ENCODE measurements around the gene ZNF354C. TPM values are rescaled to one million over a fixed set of nuclear protein-coding genes. Genes with fewer than 3 reads are reported as not detected.

ZNF354C gene
- total and polyA plus RNA-seq, 2 of the 13 experiments (the other 11 are each of a cell fraction or from before 2014, with no cell fraction given), result 0.02 TPM; not detected in 1

GRCh38 chr5:179129607-179130071 is 69.5 kb downstream of the ZNF354C start:
- H3K9me3 ChIP-seq (ENCODE audit: low read length), result no peaks in the 10 kb centered on the region
- no TSS peak for BruUV-seq (replicated peaks)
- CTCF ChIA-PET (ENCODE audit: low intra/inter-chr PET ratio, low total read pairs), result no interaction called here
- TF ChIP-seq TOPORS (CRISPR knock-in tag; IDR thresholded peaks at IDR 0.05) (no peak), ZNF616 (CRISPR knock-in tag; IDR thresholded peaks at IDR 0.05; ENCODE audit: low read depth) (no peak), NRL (CRISPR knock-in tag; IDR thresholded peaks at IDR 0.05; ENCODE audit: borderline replicate concordance) (no peak), RAD21 (CRISPR knock-in tag; IDR thresholded peaks at IDR 0.05) (no peak), ZNF557 (CRISPR knock-in tag; IDR thresholded peaks at IDR 0.05) (no peak), HMG20A (CRISPR knock-in tag; IDR thresholded peaks at IDR 0.05; ENCODE audit: borderline replicate concordance) (no peak), ZBTB33 (CRISPR knock-in tag; IDR thresholded peaks at IDR 0.05) (no peak), FUBP1 (CRISPR knock-in tag; IDR thresholded peaks at IDR 0.05; ENCODE audit: borderline replicate concordance) (no peak), ATF3 (CRISPR knock-in tag; IDR thresholded peaks at IDR 0.05) (no peak), E2F1 (CRISPR knock-in tag; IDR thresholded peaks at IDR 0.05) (no peak), CREBL2 (CRISPR knock-in tag; IDR thresholded peaks at IDR 0.05; ENCODE audit: borderline replicate concordance) (no peak), ZNF577 (CRISPR knock-in tag; IDR thresholded peaks at IDR 0.05; ENCODE audit: borderline replicate concordance, low read depth) (no peak)

More at GRCh38 chr5:179129607-179130071, 69.5 kb downstream of the ZNF354C start:
- Histone ChIP-seq H3K36me3 (replicated peaks in 1 of 2; ENCODE audit: control insufficient read depth in 1 of 2, insufficient read depth in 2 of 2, low read length in 2 of 2) (no peaks in the 10 kb centered on the region), H3K79me2 (ENCODE audit: insufficient read depth, low read length) (no peaks in the 10 kb centered on the region), H3K27ac (ENCODE audit: extremely low read length, insufficient read depth, low read length) (no peak overlapping the region), H3K4me2 (ENCODE audit: low read depth, low read length) (no peak overlapping the region), H2AFZ (ENCODE audit: low read length) (no peak overlapping the region), H3K27me3 (ENCODE audit: control insufficient read depth in 1 of 2, insufficient read depth in 2 of 2, low read length in 2 of 2) (no peaks in the 10 kb centered on the region; a peak in 1 of 5 replicates), H3K9ac (ENCODE audit: insufficient read depth, low read depth, low read length) (no peak overlapping the region), H3K4me3 (replicated peaks in 1 of 3; ENCODE audit: insufficient read depth in 1 of 3, low read depth in 2 of 3, low read length in 3 of 3) (no peak overlapping the region), H4K20me1 (ENCODE audit: insufficient read depth, low read length) (no peaks in the 10 kb centered on the region), H3K4me1 (ENCODE audit: insufficient read depth, low read length) (no peaks in the 10 kb centered on the region)
- 61% methylated on average over 7 of the region's 18 CpGs for WGBS (ENCODE audit: low lambda C conversion rate)
- in situ Hi-C loops (cut with HindIII; ENCODE audit: extremely low pct_ligation_motif_present, low pct_unique_long_range_greater_than_20kb) (no loop called here), intact Hi-C loops (cut with micrococcal nuclease; ENCODE audit: unreplicated experiment) (no loop called here)
- no peak for FAIRE-seq
- DNase-seq (ENCODE audit: low spot score), result no peak
- POLR2A ChIA-PET, result no interaction called here
- no peak for ATAC-seq

All from HepG2 (cell line).